Measurements from ENCODE around the gene GLRA3. TPM values are rescaled to one million over a fixed set of nuclear protein-coding genes. Genes with fewer than 3 reads are reported as not detected.

The GLRA3 gene
- total RNA-seq, 1 donor from 2014 or later: not detected

DNA sequence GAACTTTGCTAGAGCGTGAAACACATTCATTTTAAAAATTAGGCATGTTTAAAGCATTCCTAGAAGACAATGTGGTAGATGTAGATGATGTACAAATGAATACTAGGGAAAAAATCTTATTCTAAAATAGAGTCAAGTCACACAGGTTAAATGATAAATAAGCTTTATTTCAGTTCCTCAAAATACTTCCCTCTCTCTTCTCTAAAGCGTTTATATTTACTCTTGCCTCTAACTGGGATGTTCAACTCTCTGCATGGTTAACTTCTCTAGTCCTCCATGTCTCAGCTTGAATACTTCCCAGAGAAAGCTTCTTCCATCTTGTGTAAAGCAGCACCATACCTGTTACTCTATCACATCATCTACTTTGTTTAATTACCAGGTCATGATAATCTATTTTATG lies 30.9 kb upstream of the GLRA3 start:
- no peaks in the 10 kb centered on the region for H3K9me3 Mint-ChIP-seq
- TF ChIP-seq, protein P1, sequence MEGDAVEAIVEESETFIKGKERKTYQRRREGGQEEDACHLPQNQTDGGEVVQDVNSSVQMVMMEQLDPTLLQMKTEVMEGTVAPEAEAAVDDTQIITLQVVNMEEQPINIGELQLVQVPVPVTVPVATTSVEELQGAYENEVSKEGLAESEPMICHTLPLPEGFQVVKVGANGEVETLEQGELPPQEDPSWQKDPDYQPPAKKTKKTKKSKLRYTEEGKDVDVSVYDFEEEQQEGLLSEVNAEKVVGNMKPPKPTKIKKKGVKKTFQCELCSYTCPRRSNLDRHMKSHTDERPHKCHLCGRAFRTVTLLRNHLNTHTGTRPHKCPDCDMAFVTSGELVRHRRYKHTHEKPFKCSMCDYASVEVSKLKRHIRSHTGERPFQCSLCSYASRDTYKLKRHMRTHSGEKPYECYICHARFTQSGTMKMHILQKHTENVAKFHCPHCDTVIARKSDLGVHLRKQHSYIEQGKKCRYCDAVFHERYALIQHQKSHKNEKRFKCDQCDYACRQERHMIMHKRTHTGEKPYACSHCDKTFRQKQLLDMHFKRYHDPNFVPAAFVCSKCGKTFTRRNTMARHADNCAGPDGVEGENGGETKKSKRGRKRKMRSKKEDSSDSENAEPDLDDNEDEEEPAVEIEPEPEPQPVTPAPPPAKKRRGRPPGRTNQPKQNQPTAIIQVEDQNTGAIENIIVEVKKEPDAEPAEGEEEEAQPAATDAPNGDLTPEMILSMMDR (conservative IDR thresholded peaks at IDR 0.05): no peak
- no peak overlapping the region for H3K27ac Mint-ChIP-seq (ENCODE audit: unreplicated experiment)
- no peaks in the 10 kb centered on the region for H3K36me3 Mint-ChIP-seq (ENCODE audit: low read depth)
- no peak for DNase-seq (ENCODE audit: low read depth, low spot score)
- peaks cover 2% of the 10 kb centered on the region for H3K27me3 Mint-ChIP-seq (ENCODE audit: low read depth)
- H3K4me3 Mint-ChIP-seq: no peak overlapping the region
- H3K4me1 Mint-ChIP-seq: peaks cover 3% of the 10 kb centered on the region

DNA sequence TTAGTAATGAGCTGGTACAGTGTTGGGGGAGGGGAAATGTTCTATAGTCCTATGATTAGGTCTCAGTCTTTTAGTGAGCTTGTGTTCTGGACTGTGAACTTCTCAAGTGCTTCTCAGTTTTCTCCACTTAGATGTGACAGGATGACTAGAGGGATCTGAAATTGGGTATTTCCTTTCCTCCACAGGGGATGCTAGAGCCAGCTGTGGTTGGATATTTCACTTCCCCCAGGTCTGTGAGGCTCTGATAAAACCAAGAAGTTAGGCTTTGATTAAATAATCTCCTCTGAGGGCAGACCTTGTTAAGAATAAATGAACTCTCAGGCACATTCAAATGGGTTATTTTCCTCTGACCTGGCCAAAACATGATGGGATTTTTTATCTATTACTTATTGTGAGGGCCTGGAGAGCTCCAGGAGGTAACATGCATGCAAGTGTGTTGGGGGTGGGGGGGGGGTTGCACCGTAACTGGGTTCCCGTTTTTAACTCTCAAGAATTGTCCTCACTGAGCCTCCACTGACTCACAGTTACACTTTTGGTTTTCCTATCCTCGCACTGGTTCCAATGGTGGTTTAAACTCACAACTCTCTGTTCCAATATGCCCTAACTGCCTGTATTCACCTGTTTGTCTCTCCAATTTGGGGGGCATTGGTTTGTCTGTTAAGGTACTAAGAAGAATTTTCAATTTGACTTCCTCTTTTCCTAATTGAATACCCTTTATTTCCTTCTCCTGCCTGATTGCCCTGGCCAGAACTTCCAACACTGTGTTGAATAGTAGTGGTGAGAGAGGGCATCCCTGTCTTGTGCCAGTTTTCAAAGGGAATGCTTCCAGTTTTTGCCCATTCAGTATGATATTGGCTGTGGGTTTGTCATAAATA lies 28.1 kb upstream of the GLRA3 start:
- H3K9me3 Mint-ChIP-seq: no peaks in the 10 kb centered on the region
- H3K27ac Mint-ChIP-seq (ENCODE audit: unreplicated experiment): no peak overlapping the region
- DNase-seq (ENCODE audit: low read depth, low spot score): no peak
- H3K27me3 Mint-ChIP-seq (ENCODE audit: low read depth): no peaks in the 10 kb centered on the region
- peaks cover 3% of the 10 kb centered on the region for H3K4me1 Mint-ChIP-seq
- H3K36me3 Mint-ChIP-seq (ENCODE audit: low read depth): no peaks in the 10 kb centered on the region
- TF ChIP-seq, protein P1 (conservative IDR thresholded peaks at IDR 0.05): no peak
- H3K4me3 Mint-ChIP-seq: no peak overlapping the region

DNA sequence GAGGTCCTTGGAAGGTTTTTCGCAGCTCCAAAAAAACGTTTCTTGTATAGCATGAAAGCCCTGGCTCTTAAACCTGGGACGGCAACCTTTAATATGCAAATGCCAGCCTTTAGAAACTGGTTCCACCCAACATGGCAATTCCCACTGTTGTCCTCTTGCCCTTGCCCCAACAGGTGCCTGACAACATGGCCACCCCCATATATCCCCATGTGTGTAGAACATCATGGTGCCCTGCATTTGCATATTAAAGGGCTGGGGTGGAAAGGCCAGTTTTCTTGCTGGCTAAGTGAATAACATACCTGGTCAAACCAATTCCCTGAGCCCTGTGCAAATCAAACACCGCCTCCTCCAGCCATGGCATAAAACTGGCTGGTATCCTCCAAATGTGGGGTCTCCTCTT lies 26.0 kb upstream of the GLRA3 start:
- Mint-ChIP-seq H3K27me3 (ENCODE audit: low read depth) (peaks cover 5% of the 10 kb centered on the region), H3K4me3 (no peak overlapping the region), H3K36me3 (ENCODE audit: low read depth) (no peaks in the 10 kb centered on the region), H3K27ac (ENCODE audit: unreplicated experiment) (no peak overlapping the region), H3K9me3 (no peaks in the 10 kb centered on the region), H3K4me1 (no peaks in the 10 kb centered on the region)
- DNase-seq (ENCODE audit: low read depth, low spot score): no peak
- TF ChIP-seq, protein P1 (conservative IDR thresholded peaks at IDR 0.05): no peak

DNA sequence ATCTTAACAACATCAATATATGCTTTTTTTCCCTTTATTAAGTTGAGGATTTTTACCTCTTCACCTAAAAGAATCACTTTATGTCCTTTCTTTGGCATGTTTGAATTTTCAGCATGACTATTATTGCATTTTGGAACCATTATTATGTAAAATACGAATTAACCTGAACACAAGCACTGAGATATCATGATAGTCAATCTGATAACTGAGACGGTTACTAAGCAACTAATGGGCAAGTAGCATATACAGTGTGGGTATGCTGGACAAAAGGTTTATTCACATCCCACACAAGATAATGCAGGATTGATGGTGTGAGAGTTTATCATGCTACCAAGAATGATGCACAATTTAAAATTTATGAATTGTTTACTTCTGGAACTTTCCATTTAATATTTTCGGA lies 24.6 kb upstream of the GLRA3 start:
- no peaks in the 10 kb centered on the region for H3K4me1 Mint-ChIP-seq
- no peak for DNase-seq (ENCODE audit: low read depth, low spot score)
- TF ChIP-seq, protein P1 (conservative IDR thresholded peaks at IDR 0.05): no peak
- no peak overlapping the region for H3K27ac Mint-ChIP-seq (ENCODE audit: unreplicated experiment)
- peaks cover 15% of the 10 kb centered on the region for H3K27me3 Mint-ChIP-seq (ENCODE audit: low read depth)
- no peaks in the 10 kb centered on the region for H3K36me3 Mint-ChIP-seq (ENCODE audit: low read depth)
- no peaks in the 10 kb centered on the region for H3K9me3 Mint-ChIP-seq
- no peak overlapping the region for H3K4me3 Mint-ChIP-seq

DNA sequence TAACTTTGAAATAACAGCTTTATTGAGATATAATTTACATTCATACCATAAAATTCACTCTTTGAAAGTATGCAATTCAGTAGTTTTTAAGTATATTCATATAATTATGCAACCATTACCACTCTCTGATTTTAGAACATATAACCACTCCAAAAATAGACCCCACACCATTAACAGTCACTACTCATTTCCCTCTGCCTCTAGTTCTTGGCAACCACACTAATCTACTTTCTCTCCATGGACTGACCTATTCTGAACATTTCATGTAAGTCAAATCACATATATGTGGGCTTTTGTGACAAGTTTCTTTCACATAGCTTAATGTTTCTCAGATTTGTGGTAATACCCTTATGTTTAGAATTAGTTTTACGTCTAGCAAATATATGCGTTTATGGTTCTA lies 19.5 kb upstream of the GLRA3 start:
- H3K4me1 Mint-ChIP-seq: no peaks in the 10 kb centered on the region
- no peaks in the 10 kb centered on the region for H3K9me3 Mint-ChIP-seq
- no peak for DNase-seq (ENCODE audit: low read depth, low spot score)
- TF ChIP-seq, protein P1 (conservative IDR thresholded peaks at IDR 0.05): no peak
- H3K36me3 Mint-ChIP-seq (ENCODE audit: low read depth): no peaks in the 10 kb centered on the region
- H3K4me3 Mint-ChIP-seq: no peak overlapping the region
- no peak overlapping the region for H3K27ac Mint-ChIP-seq (ENCODE audit: unreplicated experiment)
- peaks cover 21% of the 10 kb centered on the region for H3K27me3 Mint-ChIP-seq (ENCODE audit: low read depth)

Measured in neural crest cell (in vitro differentiated cells).